ENCODE measurements around the gene SLC35E2B. TPM values are rescaled to one million over a fixed set of nuclear protein-coding genes. Genes with fewer than 3 reads are reported as not detected.

Gene SLC35E2B
- total RNA-seq, 1 donor from 2014 or later, result 45.1 TPM

Other genes with a start within 250 kb of the SLC35E2B start
- gene ATAD3C, start 243.1 kb downstream of the SLC35E2B start, total RNA-seq, result 1.8 and 2.5 TPM in 2 replicates
- 55.3 and 63.0 TPM in 2 replicates for gene ATAD3B, start 221.0 kb downstream of the SLC35E2B start, total RNA-seq
- 51.1 and 54.9 TPM in 2 replicates for gene ATAD3A, start 180.6 kb downstream of the SLC35E2B start, total RNA-seq
- 7.0 and 9.0 TPM in 2 replicates for gene TMEM240, start 152.2 kb downstream of the SLC35E2B start, total RNA-seq
- 143 and 145 TPM in 2 replicates for gene SSU72, start 117.9 kb downstream of the SLC35E2B start, total RNA-seq
- gene FNDC10, start 92.7 kb downstream of the SLC35E2B start, total RNA-seq, result 7.4 and 8.7 TPM in 2 replicates
- 73.6 and 80.1 TPM in 2 replicates for gene MIB2, start 77.3 kb downstream of the SLC35E2B start, total RNA-seq
- gene MMP23B, start 60.6 kb downstream of the SLC35E2B start, total RNA-seq, result 40.1 and 40.7 TPM in 2 replicates
- gene CDK11B, start 33.8 kb downstream of the SLC35E2B start, total RNA-seq, result 21.1 and 23.4 TPM in 2 replicates
- gene CDK11A, start 31.6 kb upstream of the SLC35E2B start, total RNA-seq, result 30.3 and 35.3 TPM in 2 replicates
- gene NADK, start 85.7 kb upstream of the SLC35E2B start, total RNA-seq, result 83.7 and 87.6 TPM in 2 replicates
- 583 and 602 TPM in 2 replicates for gene GNB1, start 198.3 kb upstream of the SLC35E2B start, total RNA-seq
- 0.91 and 1.4 TPM in 2 replicates for gene CALML6, start 222.5 kb upstream of the SLC35E2B start, total RNA-seq
- gene TMEM52, start 226.5 kb upstream of the SLC35E2B start, total RNA-seq, result 0.84 and 1.4 TPM in 2 replicates